HCT116 (cell line): ENCODE measurements around the gene C1orf159. TPM values are rescaled to one million over a fixed set of nuclear protein-coding genes. Genes with fewer than 3 reads are reported as not detected.

Experiments used
- ATAC-seq: fragments of 200-7000 bp; cut with Tn5 transposase; 2 replicates; pipeline ENCODE4 v1.9.1; 2020; ENCODE audit warnings: mild to moderate bottlenecking, moderate library complexity
- BruUV-seq: library from RNA; stranded (reverse); fragments of 400-500 nt; replicated peaks from 2 replicates; lab custom pipeline; 2021; lab: Mats Ljungman, UMichigan
- CTCF ChIA-PET: fragments of 300-600 bp; sonication (Branson Sonifier 250); formaldehyde crosslinking; loops from one replicate; lab custom pipeline; 2021; ENCODE audit warnings: antibody characterized with exemption; lab: Charles Lee
- POLR2A ChIA-PET: fragments of 300-600, 350-600 bp; sonication (Branson Sonifier 250); formaldehyde crosslinking; loops from one replicate; lab custom pipeline; 2021; ENCODE audit warnings: antibody characterized with exemption; lab: Charles Lee
- RAD21 ChIA-PET, 2 experiments: fragments of 300-600 bp; sonication (Branson Sonifier 250); formaldehyde crosslinking; loops; one replicate each; lab custom pipeline; 2023; ENCODE audit warnings: low total read pairs in 2 of 2; ENCODE audit not compliant: uncharacterized antibody in 2 of 2, unreplicated experiment in 2 of 2, low non-redundant PET in 1 of 2; lab: Charles Lee
- DNase-seq: peaks from one replicate; pipeline ENCODE4 v3.0.0-alpha.2; 2010; ENCODE audit warnings: low read depth, low spot score
- H2AFZ ChIP-seq: fragments of 200-600 bp; shearing (Covaris generic), sonication (generic); 2 replicates; pipeline ENCODE4 v1.6.1; 2017; ENCODE audit warnings: low read depth, mixed run types, mixed read lengths, antibody characterized with exemption, low read length; ENCODE audit not compliant: poor library complexity, severe bottlenecking
- H3K27ac ChIP-seq: 2 replicates; pipeline ENCODE4 v1.5.1; 2012; ENCODE audit warnings: low read depth, low read length
- H3K27me3 ChIP-seq: fragments of 200-600 bp; sonication (generic); 2 replicates; pipeline ENCODE4 v1.6.1; 2016; ENCODE audit warnings: mixed run types, low read length, mixed read lengths; ENCODE audit not compliant: insufficient read depth
- H3K36me3 ChIP-seq, 2 experiments: fragments of 200-500 bp in 1 of 2; fragments of 200-600 bp in 1 of 2; sonication (Bioruptor generic) in 1 of 2; sonication (generic) in 1 of 2; 2 replicates each; pipeline versions ENCODE4 v1.5.1 to v1.6.1; 2014 to 2016; ENCODE audit warnings: low read length in 2 of 2, inconsistent platforms in 1 of 2, mixed read lengths in 1 of 2, mixed run types in 1 of 2; ENCODE audit not compliant: insufficient read depth in 2 of 2, control insufficient read depth in 1 of 2
- H3K4me1 ChIP-seq, 2 experiments: fragments of 200-600 bp in 1 of 2; sonication (generic) in 1 of 2; 2 replicates each; pipeline versions ENCODE4 v1.5.1 to v1.6.1; 2012 to 2017; ENCODE audit warnings: low read length in 2 of 2, inconsistent platforms in 1 of 2, mild to moderate bottlenecking in 1 of 2, mixed read lengths in 1 of 2, mixed run types in 1 of 2, moderate library complexity in 1 of 2; ENCODE audit not compliant: insufficient read depth in 2 of 2, control insufficient read depth in 1 of 2
- H3K4me2 ChIP-seq: fragments of 200-600 bp; sonication (generic); 2 replicates; pipeline ENCODE4 v1.6.1; 2017; ENCODE audit warnings: mixed run types, low read length, mixed read lengths
- H3K4me3 ChIP-seq, 2 experiments: fragments of 200-600 bp in 1 of 2; sonication (generic) in 1 of 2; replicated peaks in 1 of 2; 2 replicates each; pipeline ENCODE4 v1.5.1; 2011 to 2016; ENCODE audit warnings: low read length in 2 of 2, control low read depth in 1 of 2, low read depth in 1 of 2, mild to moderate bottlenecking in 1 of 2, mixed read lengths in 1 of 2, mixed run types in 1 of 2
- H3K79me2 ChIP-seq: fragments of 200-600 bp; sonication (generic); 2 replicates; pipeline ENCODE4 v1.6.1; 2017; ENCODE audit warnings: mild to moderate bottlenecking, mixed run types, low read length, moderate library complexity, mixed read lengths; ENCODE audit not compliant: insufficient read depth
- H3K9ac ChIP-seq: fragments of 200-600 bp; sonication (generic); 2 replicates; pipeline ENCODE4 v1.6.1; 2016; ENCODE audit warnings: low read length, mixed read lengths
- H3K9me2 ChIP-seq: fragments of 200-600 bp; sonication (generic), shearing (Covaris generic); 2 replicates; pipeline ENCODE4 v1.6.1; 2017; ENCODE audit warnings: mixed run types, mild to moderate bottlenecking, moderate library complexity; ENCODE audit not compliant: insufficient read depth
- H3K9me3 ChIP-seq, 2 experiments: fragments of 200-500 bp in 1 of 2; fragments of 200-600 bp in 1 of 2; sonication (Bioruptor generic) in 1 of 2; sonication (generic) in 1 of 2; 2 replicates each; pipeline ENCODE4 v1.6.1; 2014 to 2017; ENCODE audit warnings: low read length in 2 of 2, mixed read lengths in 2 of 2, inconsistent platforms in 1 of 2, low read depth in 1 of 2, mild to moderate bottlenecking in 1 of 2, mixed run types in 1 of 2, moderate library complexity in 1 of 2; ENCODE audit not compliant: control insufficient read depth in 1 of 2, insufficient read depth in 1 of 2
- H4K20me1 ChIP-seq: fragments of 200-600 bp; sonication (generic), shearing (Covaris generic); 2 replicates; pipeline ENCODE4 v1.6.1; 2017; ENCODE audit warnings: mixed run types, mild to moderate bottlenecking, moderate library complexity; ENCODE audit not compliant: insufficient read depth
- CBX3 ChIP-seq: IDR thresholded peaks from 2 replicates; pipeline ENCODE4 v1.6.1; 2012; ENCODE audit warnings: low read depth
- CEBPB ChIP-seq: IDR thresholded peaks from 2 replicates; pipeline ENCODE4 v1.6.1; 2012; ENCODE audit warnings: low read depth
- EGR1 ChIP-seq: IDR thresholded peaks from 2 replicates; pipeline ENCODE4 v1.6.1; 2012; ENCODE audit warnings: low read depth
- ELF1 ChIP-seq: IDR thresholded peaks from 2 replicates; pipeline ENCODE4 v1.6.1; 2012; ENCODE audit warnings: low read depth, borderline replicate concordance
- EZH2 ChIP-seq: fragments of 200-600 bp; sonication (generic); IDR thresholded peaks from 2 replicates; pipeline ENCODE4 v1.6.1; 2017; ENCODE audit warnings: antibody characterized with exemption, mixed run types
- EZH2phosphoT487 ChIP-seq: fragments of 200-600 bp; IDR thresholded peaks from 2 replicates; pipeline ENCODE4 v1.6.1; 2018; ENCODE audit warnings: antibody characterized with exemption, borderline replicate concordance
- FOSL1 ChIP-seq: IDR thresholded peaks from 2 replicates; pipeline ENCODE4 v1.6.1; 2012; ENCODE audit warnings: low read depth
- JUND ChIP-seq: IDR thresholded peaks from 2 replicates; pipeline ENCODE4 v1.6.1; 2012
- POLR2A ChIP-seq: IDR thresholded peaks from 2 replicates; pipeline ENCODE4 v1.7.0; 2011; ENCODE audit warnings: borderline replicate concordance; ENCODE audit not compliant: insufficient read depth, insufficient read length; ENCODE audit errors: extremely low read depth
- POLR2AphosphoS5 ChIP-seq: IDR thresholded peaks from 2 replicates; pipeline ENCODE4 v1.6.1; 2011; ENCODE audit warnings: mild to moderate bottlenecking, low read depth, low read length, moderate library complexity
- RAD21 ChIP-seq: IDR thresholded peaks from 2 replicates; pipeline ENCODE4 v1.6.1; 2012; ENCODE audit warnings: low read depth, mild to moderate bottlenecking
- SIN3A ChIP-seq: IDR thresholded peaks from 2 replicates; pipeline ENCODE4 v1.6.1; 2012; ENCODE audit warnings: low read depth
- SP1 ChIP-seq: IDR thresholded peaks from 2 replicates; pipeline ENCODE4 v1.6.1; 2012; ENCODE audit warnings: low read depth
- SRF ChIP-seq: IDR thresholded peaks from 2 replicates; pipeline ENCODE4 v1.6.1; 2012; ENCODE audit warnings: low read depth
- TCF7L2 ChIP-seq: IDR thresholded peaks from 2 replicates; pipeline ENCODE4 v1.7.0; 2011; ENCODE audit warnings: borderline replicate concordance, inconsistent platforms; ENCODE audit not compliant: insufficient read depth, insufficient read length; ENCODE audit errors: extremely low read depth
- ZFX ChIP-seq: fragments of 450-650 bp; IDR thresholded peaks from 2 replicates; pipeline ENCODE4 v1.6.1; 2017
- ZNF274 ChIP-seq: fragments of 200-500 bp; sonication (Bioruptor generic); IDR thresholded peaks from 2 replicates; pipeline ENCODE4 v1.6.1; 2014; ENCODE audit warnings: mild to moderate bottlenecking, low read depth, low read length, inconsistent platforms
- intact Hi-C: fragments of 100-400 bp; cut with micrococcal nuclease; formaldehyde crosslinking; loops from 2 replicates; pipeline ENCODE4 v1.10.0; 2022
- total RNA-seq: library from RNA; stranded (reverse); gene quantifications from one replicate; pipeline ENCODE4 v1.2.1, GENCODE V29; 2021; ENCODE audit not compliant: unreplicated experiment
- TF ChIP-seq, protein P1 (sequence below): IDR thresholded peaks from 2 replicates; pipeline ENCODE4 v1.6.1; 2011; ENCODE audit warnings: mild to moderate bottlenecking, low read length, moderate library complexity; ENCODE audit not compliant: insufficient replicate concordance; ENCODE audit errors: extremely low read depth
- TF ChIP-seq, protein P2 (sequence below), 3 experiments: fragments of 200-600 bp in 1 of 3; sonication (generic) in 1 of 3; IDR thresholded peaks in 2 of 3; conservative IDR thresholded peaks in 1 of 3; 2 replicates each; pipeline ENCODE4 v1.5.1; 2012 to 2017; ENCODE audit warnings: low read depth in 2 of 3, low read length in 2 of 3, antibody characterized with exemption in 1 of 3, borderline replicate concordance in 1 of 3, control low read depth in 1 of 3, mild to moderate bottlenecking in 1 of 3, mixed read lengths in 1 of 3, mixed run types in 1 of 3, moderate library complexity in 1 of 3; ENCODE audit not compliant: insufficient read depth in 1 of 3
- TF ChIP-seq, protein P3 (sequence below): IDR thresholded peaks from 2 replicates; pipeline ENCODE4 v1.6.1; 2012

The C1orf159 gene
- total RNA-seq, 1 experiment from 2014 or later: 22.7 TPM

DNA sequence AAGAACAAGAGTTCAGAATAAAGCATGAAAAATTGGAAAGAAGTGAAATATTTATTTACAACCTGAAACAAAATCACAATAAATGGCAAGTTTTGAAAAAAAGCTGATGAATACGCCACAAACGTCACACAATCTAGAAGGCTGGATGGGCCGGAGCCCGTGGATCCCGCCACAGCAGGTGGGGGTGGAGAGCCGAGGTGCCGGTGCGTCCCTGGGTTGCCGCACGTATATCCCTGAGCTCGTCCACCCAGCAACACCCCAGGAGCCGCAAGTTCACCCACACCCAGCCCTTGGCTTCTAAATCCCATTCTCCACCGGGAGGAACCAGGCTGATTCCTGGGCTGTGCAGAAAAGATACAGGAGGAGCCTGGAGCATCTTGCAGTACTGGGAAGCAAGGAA, 32.2 kb upstream of the C1orf159 start:
- H3K27me3 ChIP-seq: no peaks in the 10 kb centered on the region
- H3K4me3 ChIP-seq: no peak overlapping the region
- H4K20me1 ChIP-seq: no peaks in the 10 kb centered on the region
- no peak overlapping the region for H2AFZ ChIP-seq
- intact Hi-C loops: no loop called here
- no peak for DNase-seq
- H3K9me2 ChIP-seq: no peaks in the 10 kb centered on the region
- CTCF ChIA-PET: no interaction called here
- RAD21 ChIA-PET: no interaction called here
- no peak overlapping the region for H3K9ac ChIP-seq
- no peaks in the 10 kb centered on the region for H3K36me3 ChIP-seq
- POLR2A ChIA-PET: no interaction called here
- H3K9me3 ChIP-seq: peaks cover 6 to 11% of the 10 kb centered on the region in 2 experiments; a peak in 2 of 4 replicates
- H3K79me2 ChIP-seq: no peaks in the 10 kb centered on the region
- no TSS peak for BruUV-seq
- peaks cover 5 to 13% of the 10 kb centered on the region in 2 experiments for H3K4me1 ChIP-seq
- no peak for ATAC-seq
- no peak overlapping the region for H3K4me2 ChIP-seq
- TF ChIP-seq EZH2phosphoT487 (no peak), JUND (no peak), POLR2AphosphoS5 (no peak), TCF7L2 (no peak), CBX3 (no peak), ZFX (no peak), ELF1 (no peak), POLR2A (no peak), EZH2 (no peak), CEBPB (no peak), SP1 (no peak), SIN3A (no peak), SRF (no peak), EGR1 (no peak), RAD21 (no peak), ZNF274 (no peak), FOSL1 (no peak)
- TF ChIP-seq, protein P1, sequence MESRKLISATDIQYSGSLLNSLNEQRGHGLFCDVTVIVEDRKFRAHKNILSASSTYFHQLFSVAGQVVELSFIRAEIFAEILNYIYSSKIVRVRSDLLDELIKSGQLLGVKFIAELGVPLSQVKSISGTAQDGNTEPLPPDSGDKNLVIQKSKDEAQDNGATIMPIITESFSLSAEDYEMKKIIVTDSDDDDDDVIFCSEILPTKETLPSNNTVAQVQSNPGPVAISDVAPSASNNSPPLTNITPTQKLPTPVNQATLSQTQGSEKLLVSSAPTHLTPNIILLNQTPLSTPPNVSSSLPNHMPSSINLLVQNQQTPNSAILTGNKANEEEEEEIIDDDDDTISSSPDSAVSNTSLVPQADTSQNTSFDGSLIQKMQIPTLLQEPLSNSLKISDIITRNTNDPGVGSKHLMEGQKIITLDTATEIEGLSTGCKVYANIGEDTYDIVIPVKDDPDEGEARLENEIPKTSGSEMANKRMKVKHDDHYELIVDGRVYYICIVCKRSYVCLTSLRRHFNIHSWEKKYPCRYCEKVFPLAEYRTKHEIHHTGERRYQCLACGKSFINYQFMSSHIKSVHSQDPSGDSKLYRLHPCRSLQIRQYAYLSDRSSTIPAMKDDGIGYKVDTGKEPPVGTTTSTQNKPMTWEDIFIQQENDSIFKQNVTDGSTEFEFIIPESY: no peak
- TF ChIP-seq, protein P2, sequence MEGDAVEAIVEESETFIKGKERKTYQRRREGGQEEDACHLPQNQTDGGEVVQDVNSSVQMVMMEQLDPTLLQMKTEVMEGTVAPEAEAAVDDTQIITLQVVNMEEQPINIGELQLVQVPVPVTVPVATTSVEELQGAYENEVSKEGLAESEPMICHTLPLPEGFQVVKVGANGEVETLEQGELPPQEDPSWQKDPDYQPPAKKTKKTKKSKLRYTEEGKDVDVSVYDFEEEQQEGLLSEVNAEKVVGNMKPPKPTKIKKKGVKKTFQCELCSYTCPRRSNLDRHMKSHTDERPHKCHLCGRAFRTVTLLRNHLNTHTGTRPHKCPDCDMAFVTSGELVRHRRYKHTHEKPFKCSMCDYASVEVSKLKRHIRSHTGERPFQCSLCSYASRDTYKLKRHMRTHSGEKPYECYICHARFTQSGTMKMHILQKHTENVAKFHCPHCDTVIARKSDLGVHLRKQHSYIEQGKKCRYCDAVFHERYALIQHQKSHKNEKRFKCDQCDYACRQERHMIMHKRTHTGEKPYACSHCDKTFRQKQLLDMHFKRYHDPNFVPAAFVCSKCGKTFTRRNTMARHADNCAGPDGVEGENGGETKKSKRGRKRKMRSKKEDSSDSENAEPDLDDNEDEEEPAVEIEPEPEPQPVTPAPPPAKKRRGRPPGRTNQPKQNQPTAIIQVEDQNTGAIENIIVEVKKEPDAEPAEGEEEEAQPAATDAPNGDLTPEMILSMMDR (IDR thresholded peaks at IDR 0.05 in 2 of 3, conservative IDR thresholded peaks at IDR 0.05 in 1 of 3; ENCODE audit: borderline replicate concordance in 1 of 3, insufficient read depth in 1 of 3, low read depth in 2 of 3, low read length in 2 of 3): no peak
- TF ChIP-seq, protein P3, sequence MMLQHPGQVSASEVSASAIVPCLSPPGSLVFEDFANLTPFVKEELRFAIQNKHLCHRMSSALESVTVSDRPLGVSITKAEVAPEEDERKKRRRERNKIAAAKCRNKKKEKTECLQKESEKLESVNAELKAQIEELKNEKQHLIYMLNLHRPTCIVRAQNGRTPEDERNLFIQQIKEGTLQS: no peak
- H3K27ac ChIP-seq: no peak overlapping the region
